OCI-LY7 (cell line): ENCODE results near the gene CEP131. TPM values are rescaled to one million over a fixed set of nuclear protein-coding genes. Genes with fewer than 3 reads are reported as not detected.

Source experiments
- BruUV-seq: library from RNA; stranded (reverse); fragments of 400-500 nt; replicated peaks from 2 replicates; lab custom pipeline; 2021; lab: Mats Ljungman, UMichigan
- CTCF ChIA-PET: fragments of 300-600 bp; sonication (Branson Sonifier 250); formaldehyde crosslinking; loops from one replicate; lab custom pipeline; 2022; ENCODE audit warnings: antibody characterized with exemption; ENCODE audit not compliant: unreplicated experiment; lab: Charles Lee
- POLR2A ChIA-PET: fragments of 300-600 bp; sonication (Branson Sonifier 250); formaldehyde crosslinking; loops from one replicate; lab custom pipeline; 2022; ENCODE audit warnings: antibody characterized with exemption; lab: Charles Lee
- DNase-seq: peaks from one replicate; pipeline ENCODE4 v3.0.0-alpha.2; 2015; ENCODE audit warnings: low spot score
- H2AFZ ChIP-seq: fragments of 200-600 bp; sonication (generic), shearing (Covaris generic); 2 replicates; pipeline ENCODE4 v1.6.1; 2014; ENCODE audit warnings: mild to moderate bottlenecking, antibody characterized with exemption, low read length, moderate library complexity
- H3K27ac ChIP-seq: fragments of 200-600 bp; sonication (generic); 2 replicates; pipeline ENCODE4 v1.5.1; 2014; ENCODE audit warnings: mixed run types, low read depth, mild to moderate bottlenecking, moderate library complexity, low read length, inconsistent platforms; ENCODE audit not compliant: poor library complexity, severe bottlenecking
- H3K36me3 ChIP-seq: fragments of 200-600 bp; sonication (generic); 2 replicates; pipeline ENCODE4 v1.6.1; 2014; ENCODE audit warnings: mild to moderate bottlenecking, antibody characterized with exemption, low read length, moderate library complexity, mixed read lengths; ENCODE audit not compliant: insufficient read depth
- H3K4me1 ChIP-seq: fragments of 200-600 bp; sonication (generic); 2 replicates; pipeline ENCODE4 v1.5.1; 2014; ENCODE audit warnings: mild to moderate bottlenecking, low read length; ENCODE audit not compliant: insufficient read depth, poor library complexity, severe bottlenecking
- H3K4me2 ChIP-seq: fragments of 200-600 bp; sonication (generic); 2 replicates; pipeline ENCODE4 v1.6.1; 2014; ENCODE audit warnings: mild to moderate bottlenecking, low read length
- H3K4me3 ChIP-seq: fragments of 200-600 bp; sonication (generic); 2 replicates; pipeline ENCODE4 v1.5.1; 2014; ENCODE audit warnings: mild to moderate bottlenecking, low read depth, low read length; ENCODE audit not compliant: poor library complexity, severe bottlenecking
- H3K79me2 ChIP-seq: fragments of 200-600 bp; sonication (generic); 2 replicates; pipeline ENCODE4 v1.6.1; 2016; ENCODE audit warnings: low read depth, mild to moderate bottlenecking, low read length, moderate library complexity, mixed read lengths; ENCODE audit not compliant: insufficient read depth
- H3K9me2 ChIP-seq: fragments of 200-600 bp; sonication (generic); 2 replicates; pipeline ENCODE4 v1.6.1; 2016; ENCODE audit warnings: mild to moderate bottlenecking, low read length, mixed read lengths; ENCODE audit not compliant: insufficient read depth
- H3K9me3 ChIP-seq: fragments of 200-600 bp; sonication (generic); 2 replicates; pipeline ENCODE4 v1.6.1; 2014; ENCODE audit warnings: mild to moderate bottlenecking, mixed run types, low read length, mixed read lengths
- H4K20me1 ChIP-seq: fragments of 200-600 bp; sonication (generic); 2 replicates; pipeline ENCODE4 v1.6.1; 2014; ENCODE audit warnings: mild to moderate bottlenecking, antibody characterized with exemption, low read length, moderate library complexity, mixed read lengths; ENCODE audit not compliant: insufficient read depth
- EZH2phosphoT487 ChIP-seq: fragments of 200-600 bp; sonication (generic); IDR thresholded peaks from 2 replicates; pipeline ENCODE4 v1.6.1; 2018; ENCODE audit warnings: low read depth, borderline replicate concordance, mild to moderate bottlenecking, mixed run types, antibody characterized with exemption, low read length, moderate library complexity, mixed read lengths
- intact Hi-C: fragments of 100-400 bp; cut with micrococcal nuclease; formaldehyde crosslinking; loops from one replicate; pipeline ENCODE4 v1.10.0; 2022; ENCODE audit not compliant: unreplicated experiment
- total RNA-seq, 2 experiments: library from RNA; depleted of rRNA in 1 of 2; stranded (reverse); fragments of >200 nt in 1 of 2; shearing (Covaris generic) in 1 of 2; gene quantifications; 2 replicates each; pipeline ENCODE4 v1.2.3, GENCODE V29; 2014 to 2022
- TF ChIP-seq, protein P1 (sequence below): fragments of 200-600 bp; sonication (generic); conservative IDR thresholded peaks from 2 replicates; pipeline ENCODE4 v1.5.1; 2014; ENCODE audit warnings: mild to moderate bottlenecking, antibody characterized with exemption, low read length, moderate library complexity, mixed read lengths

The CEP131 gene
- total RNA-seq, 2 experiments from 2014 or later: 32.9 to 38.6 TPM

DNA sequence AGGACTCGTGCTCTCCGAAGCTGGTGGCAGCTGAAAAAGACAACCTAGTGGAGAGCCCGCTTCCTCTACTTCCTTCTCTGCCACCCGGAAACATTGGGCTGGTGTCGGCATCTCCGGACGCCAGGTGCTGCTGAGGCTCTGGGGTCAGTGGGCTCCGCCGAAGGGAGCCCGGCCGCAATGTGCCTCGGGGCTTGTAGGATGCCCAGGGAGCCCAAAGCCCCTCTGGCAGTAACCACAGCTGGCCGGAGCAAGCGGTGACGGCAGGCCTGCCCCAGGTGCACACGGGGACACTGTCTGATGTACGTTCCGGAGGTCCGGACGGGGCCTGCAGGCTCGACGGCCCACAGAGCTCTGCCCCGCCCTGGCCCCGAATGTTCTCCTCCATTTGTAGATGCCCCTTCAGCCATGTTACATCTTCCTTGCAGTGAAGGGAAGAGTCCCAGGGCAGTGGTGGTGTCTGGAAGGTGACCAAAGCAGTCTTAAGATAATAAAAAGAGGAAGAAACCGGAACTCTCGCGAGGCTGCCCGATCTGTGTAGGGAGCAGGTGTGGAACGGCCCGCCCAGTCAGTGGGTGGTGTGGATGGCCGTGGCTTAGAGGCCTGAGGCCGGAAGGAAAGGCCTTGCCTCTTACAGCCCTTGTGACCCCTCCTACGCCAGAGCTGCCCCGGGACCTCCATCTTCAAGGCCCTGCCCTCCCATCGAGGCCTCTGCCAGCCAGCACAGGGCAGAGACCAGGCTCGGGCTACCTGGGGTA is 39.0 kb upstream of the CEP131 start:
- peaks cover 28% of the 10 kb centered on the region for H3K36me3 ChIP-seq
- POLR2A ChIA-PET: no interaction called here

DNA sequence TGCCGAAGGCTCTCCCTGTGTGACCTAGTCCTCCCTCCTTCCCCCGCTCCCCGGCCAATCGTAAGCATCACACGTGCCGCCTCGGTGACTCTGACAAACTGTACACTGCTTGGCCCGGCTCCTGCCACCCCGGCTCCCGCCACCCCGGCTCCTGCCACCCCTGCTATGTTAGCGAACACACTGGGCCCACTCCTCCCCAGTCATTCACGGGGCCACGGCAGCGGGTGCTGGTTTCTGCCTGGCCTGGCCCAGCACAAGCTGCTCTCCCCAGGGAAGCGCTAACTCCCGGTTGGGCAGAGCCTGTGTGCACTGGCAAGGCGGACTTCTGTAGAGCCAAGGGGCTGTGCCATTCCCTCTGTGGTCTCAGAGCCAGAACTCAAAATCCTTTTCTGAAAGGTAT is 38.3 kb upstream of the CEP131 start:
- Histone ChIP-seq H3K79me2 (no peaks in the 10 kb centered on the region), H3K36me3 (peaks cover 27% of the 10 kb centered on the region), H3K27ac (no peak overlapping the region), H3K4me2 (no peak overlapping the region), H3K4me1 (no peaks in the 10 kb centered on the region), H3K4me3 (no peak overlapping the region), H3K9me2 (no peaks in the 10 kb centered on the region), H3K9me3 (no peaks in the 10 kb centered on the region), H4K20me1 (no peaks in the 10 kb centered on the region), H2AFZ (no peak overlapping the region)
- intact Hi-C loops: no loop called here
- ChIA-PET POLR2A (interaction anchor here (0.5 kb wide), 1 partner anchor 228 kb away, joined by 4 read pairs; no protein-coding TSS in a partner anchor), CTCF (no interaction called here)
- DNase-seq: no peak
- no peak for TF ChIP-seq EZH2phosphoT487
- BruUV-seq: no TSS peak

More for the DNA sequence above, 39.0 kb upstream of the CEP131 start:
- no peak for TF ChIP-seq EZH2phosphoT487
- TF ChIP-seq, protein P1, sequence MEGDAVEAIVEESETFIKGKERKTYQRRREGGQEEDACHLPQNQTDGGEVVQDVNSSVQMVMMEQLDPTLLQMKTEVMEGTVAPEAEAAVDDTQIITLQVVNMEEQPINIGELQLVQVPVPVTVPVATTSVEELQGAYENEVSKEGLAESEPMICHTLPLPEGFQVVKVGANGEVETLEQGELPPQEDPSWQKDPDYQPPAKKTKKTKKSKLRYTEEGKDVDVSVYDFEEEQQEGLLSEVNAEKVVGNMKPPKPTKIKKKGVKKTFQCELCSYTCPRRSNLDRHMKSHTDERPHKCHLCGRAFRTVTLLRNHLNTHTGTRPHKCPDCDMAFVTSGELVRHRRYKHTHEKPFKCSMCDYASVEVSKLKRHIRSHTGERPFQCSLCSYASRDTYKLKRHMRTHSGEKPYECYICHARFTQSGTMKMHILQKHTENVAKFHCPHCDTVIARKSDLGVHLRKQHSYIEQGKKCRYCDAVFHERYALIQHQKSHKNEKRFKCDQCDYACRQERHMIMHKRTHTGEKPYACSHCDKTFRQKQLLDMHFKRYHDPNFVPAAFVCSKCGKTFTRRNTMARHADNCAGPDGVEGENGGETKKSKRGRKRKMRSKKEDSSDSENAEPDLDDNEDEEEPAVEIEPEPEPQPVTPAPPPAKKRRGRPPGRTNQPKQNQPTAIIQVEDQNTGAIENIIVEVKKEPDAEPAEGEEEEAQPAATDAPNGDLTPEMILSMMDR: no peak
- Histone ChIP-seq H3K4me2 (no peak overlapping the region), H3K9me3 (no peaks in the 10 kb centered on the region), H4K20me1 (no peaks in the 10 kb centered on the region), H3K4me3 (no peak overlapping the region), H3K27ac (no peak overlapping the region), H3K4me1 (no peaks in the 10 kb centered on the region), H3K9me2 (no peaks in the 10 kb centered on the region), H3K79me2 (no peaks in the 10 kb centered on the region), H2AFZ (no peak overlapping the region)
- DNase-seq: no peak
- BruUV-seq: no TSS peak
- CTCF ChIA-PET: no interaction called here
- intact Hi-C loops: no loop called here

DNA sequence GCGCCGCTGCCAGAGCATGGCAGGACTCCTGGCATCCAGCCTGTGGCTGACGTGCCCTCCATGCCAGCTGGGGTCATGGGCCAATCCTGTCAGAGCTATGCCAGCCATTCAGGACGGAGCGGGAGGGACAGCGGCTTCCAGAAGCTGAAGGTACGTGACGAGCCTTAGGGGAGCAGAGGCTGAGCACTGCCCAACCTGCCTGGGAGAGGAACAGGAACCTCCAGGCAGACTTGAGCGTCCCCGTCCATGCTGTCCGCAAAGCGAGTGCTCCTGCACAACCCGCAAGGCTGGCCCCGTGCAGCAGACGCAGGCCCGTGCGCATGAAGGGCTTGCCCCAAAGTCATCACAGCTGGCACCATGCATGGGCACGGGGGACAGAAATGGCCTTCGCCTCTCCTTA is 37.9 kb upstream of the CEP131 start:
- CTCF ChIA-PET: no interaction called here
- H3K4me2 ChIP-seq: no peak overlapping the region
- H2AFZ ChIP-seq: no peak overlapping the region
- intact Hi-C loops: no loop called here
- no peaks in the 10 kb centered on the region for H3K9me2 ChIP-seq
- H3K9me3 ChIP-seq: no peaks in the 10 kb centered on the region
- no peaks in the 10 kb centered on the region for H4K20me1 ChIP-seq
- no peak overlapping the region for H3K27ac ChIP-seq
- H3K4me3 ChIP-seq: no peak overlapping the region
- POLR2A ChIA-PET: interaction anchor here (0.5 kb wide), 1 partner anchor 228 kb away, joined by 4 read pairs; no protein-coding TSS in a partner anchor
- no peaks in the 10 kb centered on the region for H3K79me2 ChIP-seq
- BruUV-seq: no TSS peak
- no peaks in the 10 kb centered on the region for H3K4me1 ChIP-seq
- DNase-seq: no peak
- TF ChIP-seq, protein P1: no peak
- no peak for TF ChIP-seq EZH2phosphoT487
- H3K36me3 ChIP-seq: peaks cover 22% of the 10 kb centered on the region
